ENCODE data around the gene AP4M1. TPM values are rescaled to one million over a fixed set of nuclear protein-coding genes. Genes with fewer than 3 reads are reported as not detected.

AP4M1 gene
- total and polyA plus RNA-seq, 9 of the 15 experiments (the other 6 are each of a cell fraction or from before 2014, with no cell fraction given) = 1.3 to 30.9 (median 14.1) TPM

DNA sequence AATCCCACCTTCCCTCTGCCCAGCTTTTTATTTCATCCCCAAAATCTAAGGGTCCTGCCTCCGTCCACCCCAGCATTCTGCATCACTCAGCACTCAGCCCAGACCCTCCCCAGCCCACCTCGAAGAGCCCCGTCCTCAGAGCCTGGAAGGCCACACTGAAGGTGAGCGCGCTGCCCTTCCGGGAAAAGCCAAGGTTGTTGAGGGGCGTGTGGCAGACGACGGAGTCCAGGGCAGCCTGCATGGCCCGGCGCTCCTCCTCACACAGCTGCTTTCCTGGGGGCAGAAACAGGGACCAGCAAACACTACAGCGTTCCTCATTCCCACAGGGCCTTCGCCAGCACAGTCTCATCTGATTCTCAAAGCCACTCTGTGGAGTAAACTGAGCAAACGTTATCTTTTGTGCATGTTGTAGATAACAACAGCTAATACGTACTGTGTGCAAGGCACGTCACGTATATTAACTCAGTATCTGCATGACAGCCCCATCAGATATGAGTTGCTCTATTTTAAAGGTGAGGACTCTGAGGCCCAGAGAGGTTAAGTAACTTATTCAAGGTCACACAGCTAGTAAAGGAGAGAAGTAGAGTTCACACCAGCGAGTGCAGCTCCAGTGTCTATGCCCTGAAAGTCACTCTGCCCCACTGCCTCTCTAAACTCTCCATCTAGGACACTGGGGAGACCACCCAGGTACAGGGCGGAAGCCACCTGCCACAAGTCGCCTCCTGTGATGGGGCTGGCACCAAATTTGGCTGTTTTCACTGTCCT, 54.3 kb downstream of the AP4M1 start (continued):
- TF ChIP-seq, protein P1, sequence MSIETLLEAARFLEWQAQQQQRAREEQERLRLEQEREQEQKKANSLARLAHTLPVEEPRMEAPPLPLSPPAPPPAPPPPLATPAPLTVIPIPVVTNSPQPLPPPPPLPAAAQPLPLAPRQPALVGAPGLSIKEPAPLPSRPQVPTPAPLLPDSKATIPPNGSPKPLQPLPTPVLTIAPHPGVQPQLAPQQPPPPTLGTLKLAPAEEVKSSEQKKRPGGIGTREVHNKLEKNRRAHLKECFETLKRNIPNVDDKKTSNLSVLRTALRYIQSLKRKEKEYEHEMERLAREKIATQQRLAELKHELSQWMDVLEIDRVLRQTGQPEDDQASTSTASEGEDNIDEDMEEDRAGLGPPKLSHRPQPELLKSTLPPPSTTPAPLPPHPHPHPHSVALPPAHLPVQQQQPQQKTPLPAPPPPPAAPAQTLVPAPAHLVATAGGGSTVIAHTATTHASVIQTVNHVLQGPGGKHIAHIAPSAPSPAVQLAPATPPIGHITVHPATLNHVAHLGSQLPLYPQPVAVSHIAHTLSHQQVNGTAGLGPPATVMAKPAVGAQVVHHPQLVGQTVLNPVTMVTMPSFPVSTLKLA (conservative IDR thresholded peaks at IDR 0.05) = no peak
- TF ChIP-seq SMARCA5 (IDR thresholded peaks at IDR 0.05) = peak; percentile 94; the same call in 1 of the 2 replicates
- no peak for TF ChIP-seq TBP (optimal IDR thresholded peaks at IDR 0.05; ENCODE audit: low read depth, low read length)
- no peak for TF ChIP-seq TEAD1 (CRISPR knock-in tag; IDR thresholded peaks at IDR 0.05)
- TF ChIP-seq RCOR1 (IDR thresholded peaks at IDR 0.05; ENCODE audit: borderline replicate concordance in 1 of 2, low read depth in 2 of 2, low read length in 2 of 2) = peak; percentile 48 to 75; a peak in 3 of 4 replicates
- TF ChIP-seq, protein P2, sequence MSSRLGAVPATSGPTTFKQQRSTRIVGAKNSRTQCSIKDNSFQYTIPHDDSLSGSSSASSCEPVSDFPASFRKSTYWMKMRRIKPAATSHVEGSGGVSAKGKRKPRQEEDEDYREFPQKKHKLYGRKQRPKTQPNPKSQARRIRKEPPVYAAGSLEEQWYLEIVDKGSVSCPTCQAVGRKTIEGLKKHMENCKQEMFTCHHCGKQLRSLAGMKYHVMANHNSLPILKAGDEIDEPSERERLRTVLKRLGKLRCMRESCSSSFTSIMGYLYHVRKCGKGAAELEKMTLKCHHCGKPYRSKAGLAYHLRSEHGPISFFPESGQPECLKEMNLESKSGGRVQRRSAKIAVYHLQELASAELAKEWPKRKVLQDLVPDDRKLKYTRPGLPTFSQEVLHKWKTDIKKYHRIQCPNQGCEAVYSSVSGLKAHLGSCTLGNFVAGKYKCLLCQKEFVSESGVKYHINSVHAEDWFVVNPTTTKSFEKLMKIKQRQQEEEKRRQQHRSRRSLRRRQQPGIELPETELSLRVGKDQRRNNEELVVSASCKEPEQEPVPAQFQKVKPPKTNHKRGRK (tag; IDR thresholded peaks at IDR 0.05) = no peak
- TF ChIP-seq HOXB6 (CRISPR knock-in tag; IDR thresholded peaks at IDR 0.05; ENCODE audit: borderline replicate concordance) = no peak
- no peak for TF ChIP-seq ZNF134 (CRISPR knock-in tag; conservative IDR thresholded peaks at IDR 0.05)
- peak; percentile 1; the same call in 1 of the 2 replicates for TF ChIP-seq KAT7 (CRISPR knock-in tag; IDR thresholded peaks at IDR 0.05; ENCODE audit: borderline replicate concordance)
- TF ChIP-seq ZFP36 (IDR thresholded peaks at IDR 0.05; ENCODE audit: low read depth, low read length, partially characterized antibody) = peak; percentile 93
- peak; percentile 16 for TF ChIP-seq HMGN3 (IDR thresholded peaks at IDR 0.05; ENCODE audit: borderline replicate concordance, extremely low read depth, insufficient read length, low read depth, low read length)
- peak; percentile 98 for TF ChIP-seq BCOR (IDR thresholded peaks at IDR 0.05)
- peak in 1 of 2 experiments; percentile 34; a peak in 1 of 4 replicates for TF ChIP-seq HDAC1 (IDR thresholded peaks at IDR 0.05)
- no peak for TF ChIP-seq NCOA1 (IDR thresholded peaks at IDR 0.05; ENCODE audit: low read depth)
- TF ChIP-seq, protein P3, sequence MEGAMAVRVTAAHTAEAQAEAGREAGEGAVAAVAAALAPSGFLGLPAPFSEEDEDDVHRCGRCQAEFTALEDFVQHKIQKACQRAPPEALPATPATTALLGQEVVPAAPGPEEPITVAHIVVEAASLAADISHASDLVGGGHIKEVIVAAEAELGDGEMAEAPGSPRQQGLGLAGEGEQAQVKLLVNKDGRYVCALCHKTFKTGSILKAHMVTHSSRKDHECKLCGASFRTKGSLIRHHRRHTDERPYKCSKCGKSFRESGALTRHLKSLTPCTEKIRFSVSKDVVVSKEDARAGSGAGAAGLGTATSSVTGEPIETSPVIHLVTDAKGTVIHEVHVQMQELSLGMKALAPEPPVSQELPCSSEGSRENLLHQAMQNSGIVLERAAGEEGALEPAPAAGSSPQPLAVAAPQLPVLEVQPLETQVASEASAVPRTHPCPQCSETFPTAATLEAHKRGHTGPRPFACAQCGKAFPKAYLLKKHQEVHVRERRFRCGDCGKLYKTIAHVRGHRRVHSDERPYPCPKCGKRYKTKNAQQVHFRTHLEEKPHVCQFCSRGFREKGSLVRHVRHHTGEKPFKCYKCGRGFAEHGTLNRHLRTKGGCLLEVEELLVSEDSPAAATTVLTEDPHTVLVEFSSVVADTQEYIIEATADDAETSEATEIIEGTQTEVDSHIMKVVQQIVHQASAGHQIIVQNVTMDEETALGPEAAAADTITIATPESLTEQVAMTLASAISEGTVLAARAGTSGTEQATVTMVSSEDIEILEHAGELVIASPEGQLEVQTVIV (CRISPR knock-in tag; IDR thresholded peaks at IDR 0.05; ENCODE audit: borderline replicate concordance) = no peak
- no peak for TF ChIP-seq BMI1 (IDR thresholded peaks at IDR 0.05; ENCODE audit: low read length)
- peak; percentile 89 for TF ChIP-seq HDAC2 (IDR thresholded peaks at IDR 0.05)
- no peak for TF ChIP-seq CHCHD3 (CRISPR knock-in tag; IDR thresholded peaks at IDR 0.05)
- TF ChIP-seq, protein P4, sequence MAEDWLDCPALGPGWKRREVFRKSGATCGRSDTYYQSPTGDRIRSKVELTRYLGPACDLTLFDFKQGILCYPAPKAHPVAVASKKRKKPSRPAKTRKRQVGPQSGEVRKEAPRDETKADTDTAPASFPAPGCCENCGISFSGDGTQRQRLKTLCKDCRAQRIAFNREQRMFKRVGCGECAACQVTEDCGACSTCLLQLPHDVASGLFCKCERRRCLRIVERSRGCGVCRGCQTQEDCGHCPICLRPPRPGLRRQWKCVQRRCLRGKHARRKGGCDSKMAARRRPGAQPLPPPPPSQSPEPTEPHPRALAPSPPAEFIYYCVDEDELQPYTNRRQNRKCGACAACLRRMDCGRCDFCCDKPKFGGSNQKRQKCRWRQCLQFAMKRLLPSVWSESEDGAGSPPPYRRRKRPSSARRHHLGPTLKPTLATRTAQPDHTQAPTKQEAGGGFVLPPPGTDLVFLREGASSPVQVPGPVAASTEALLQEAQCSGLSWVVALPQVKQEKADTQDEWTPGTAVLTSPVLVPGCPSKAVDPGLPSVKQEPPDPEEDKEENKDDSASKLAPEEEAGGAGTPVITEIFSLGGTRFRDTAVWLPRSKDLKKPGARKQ (CRISPR knock-in tag; IDR thresholded peaks at IDR 0.05) = no peak
- no peak for TF ChIP-seq FOSL1 (tag; conservative IDR thresholded peaks at IDR 0.05)
- TF ChIP-seq NCOA4 (IDR thresholded peaks at IDR 0.05; ENCODE audit: partially characterized antibody) = no peak
- TF ChIP-seq ERF (CRISPR knock-in tag; IDR thresholded peaks at IDR 0.05) = 0 out of 2 replicates have a peak, but pooled peaks have one; percentile 10

Measured in K562 (cell line).